Measurements from ENCODE around the gene CHN1. TPM values are rescaled to one million over a fixed set of nuclear protein-coding genes. Genes with fewer than 3 reads are reported as not detected.

The CHN1 gene
- 15.3 to 19.6 TPM (median 16.0 TPM) in 5 replicates for total RNA-seq (2022; extraction: Qiagen RNA extraction)

GRCh38 chr2:175004980-175005732 is at the start of gene CHN1:
CHN1 (minus strand) TSS chr2:175005381; CDS start chr2:175004912, 469 bp downstream.

GRCh38 chr2:174764280-174765255 is 240.6 kb downstream of the CHN1 start, which contains the start of gene CHRNA1:
CHRNA1 (minus strand) TSS chr2:174764472; CDS start chr2:174764394, 78 bp downstream.

Other genes with a start within 250 kb of the CHN1 start
- gene CHRNA1, start 240.9 kb downstream of the CHN1 start, total RNA-seq (2022; extraction: Qiagen RNA extraction): not detected in 5 replicates
- 14.8 to 21.3 TPM (median 18.0 TPM) in 5 replicates for gene ATF2, start 162.8 kb upstream of the CHN1 start, total RNA-seq (2022; extraction: Qiagen RNA extraction)
- gene ATP5MC3, start 176.3 kb upstream of the CHN1 start, total RNA-seq (2022; extraction: Qiagen RNA extraction): 374 to 506 TPM (median 495 TPM) in 5 replicates